Measurements from ENCODE around the gene STARD3.
A peak's percentile ranks its signal among the peaks of the same experiment; 100 is the strongest.

Gene STARD3

GRCh38 chr17:39623356-39623950, 13.5 kb upstream of the STARD3 start:
- H3F3A ChIP-seq (ENCODE audit: low read depth): no peaks in the 10 kb centered on the region
- TF ChIP-seq EZH2phosphoT487 (IDR thresholded peaks at IDR 0.05; ENCODE audit: borderline replicate concordance): no peak
- TF ChIP-seq CTCF (conservative IDR thresholded peaks at IDR 0.05; ENCODE audit: low read length): peak; percentile 89
- no peaks in the 10 kb centered on the region for H3K36me3 ChIP-seq (ENCODE audit: insufficient read depth, low read length)
- 0 out of 2 replicates have a peak overlapping the region, but pooled peaks have one; percentile 63 for H2AFZ ChIP-seq (ENCODE audit: low read length)
- H3K27me3 ChIP-seq (ENCODE audit: insufficient read depth, low read length, poor library complexity, severe bottlenecking): no peaks in the 10 kb centered on the region
- H4K20me1 ChIP-seq (ENCODE audit: insufficient read depth, low read length, poor library complexity, severe bottlenecking): no peaks in the 10 kb centered on the region
- H3K4me1 ChIP-seq (ENCODE audit: insufficient read depth, low read length, poor library complexity, severe bottlenecking): peaks cover 16% of the 10 kb centered on the region
- H3K79me2 ChIP-seq (ENCODE audit: insufficient read depth, low read length): no peaks in the 10 kb centered on the region
- H3K9ac ChIP-seq (ENCODE audit: low read depth, low read length, poor library complexity, severe bottlenecking): no peak overlapping the region
- H3K4me3 ChIP-seq (ENCODE audit: low read length, poor library complexity, severe bottlenecking): no peak overlapping the region
- no peaks in the 10 kb centered on the region for H3K9me3 ChIP-seq (ENCODE audit: insufficient read depth, low read depth, low read length)
- no peaks in the 10 kb centered on the region for H3K9me2 ChIP-seq (replicated peaks; ENCODE audit: low read depth, low read length)
- H3K4me2 ChIP-seq (ENCODE audit: low read depth, low read length, poor library complexity, severe bottlenecking): peak overlapping the region; percentile 38

GRCh38 chr17:39624313-39624712, 12.6 kb upstream of the STARD3 start:
- Histone ChIP-seq H3K9ac (ENCODE audit: low read depth, low read length, poor library complexity, severe bottlenecking) (no peak overlapping the region), H3K9me2 (replicated peaks; ENCODE audit: low read depth, low read length) (no peaks in the 10 kb centered on the region), H3K27me3 (ENCODE audit: insufficient read depth, low read length, poor library complexity, severe bottlenecking) (no peaks in the 10 kb centered on the region), H3K36me3 (ENCODE audit: insufficient read depth, low read length) (no peaks in the 10 kb centered on the region), H3F3A (ENCODE audit: low read depth) (no peaks in the 10 kb centered on the region), H3K9me3 (ENCODE audit: insufficient read depth, low read depth, low read length) (no peaks in the 10 kb centered on the region), H3K4me3 (ENCODE audit: low read length, poor library complexity, severe bottlenecking) (no peak overlapping the region), H2AFZ (ENCODE audit: low read length) (no peak overlapping the region), H4K20me1 (ENCODE audit: insufficient read depth, low read length, poor library complexity, severe bottlenecking) (no peaks in the 10 kb centered on the region), H3K79me2 (ENCODE audit: insufficient read depth, low read length) (no peaks in the 10 kb centered on the region), H3K4me2 (ENCODE audit: low read depth, low read length, poor library complexity, severe bottlenecking) (no peak overlapping the region), H3K4me1 (ENCODE audit: insufficient read depth, low read length, poor library complexity, severe bottlenecking) (peaks cover 8% of the 10 kb centered on the region)
- TF ChIP-seq EZH2phosphoT487 (IDR thresholded peaks at IDR 0.05; ENCODE audit: borderline replicate concordance): no peak

- Histone ChIP-seq H3K9ac (ENCODE audit: low read depth, low read length, poor library complexity, severe bottlenecking) (no peak overlapping the region), H3K36me3 (ENCODE audit: insufficient read depth, low read length) (no peaks in the 10 kb centered on the region), H3F3A (ENCODE audit: low read depth) (no peaks in the 10 kb centered on the region), H3K9me3 (ENCODE audit: insufficient read depth, low read depth, low read length) (no peaks in the 10 kb centered on the region), H3K4me1 (ENCODE audit: insufficient read depth, low read length, poor library complexity, severe bottlenecking) (peaks cover 8% of the 10 kb centered on the region), H4K20me1 (ENCODE audit: insufficient read depth, low read length, poor library complexity, severe bottlenecking) (no peaks in the 10 kb centered on the region), H3K4me3 (ENCODE audit: low read length, poor library complexity, severe bottlenecking) (no peak overlapping the region), H2AFZ (ENCODE audit: low read length) (no peak overlapping the region), H3K4me2 (ENCODE audit: low read depth, low read length, poor library complexity, severe bottlenecking) (no peak overlapping the region), H3K27me3 (ENCODE audit: insufficient read depth, low read length, poor library complexity, severe bottlenecking) (no peaks in the 10 kb centered on the region), H3K79me2 (ENCODE audit: insufficient read depth, low read length) (no peaks in the 10 kb centered on the region), H3K9me2 (replicated peaks; ENCODE audit: low read depth, low read length) (no peaks in the 10 kb centered on the region)
- TF ChIP-seq CTCF (conservative IDR thresholded peaks at IDR 0.05; ENCODE audit: low read length) (no peak), EZH2phosphoT487 (IDR thresholded peaks at IDR 0.05; ENCODE audit: borderline replicate concordance) (no peak)
These were observed 11.7 kb upstream of the STARD3 start for GRCh38 chr17:39625198-39625785.
